GM21723 (cell line): ENCODE data around the gene AMPD1.
A peak's percentile ranks its signal among the peaks of the same experiment; 100 is the strongest.

Source experiments
- ATAC-seq: cut with Tn5 transposase; IDR thresholded peaks from one replicate; pipeline ENCODE4 v1.9.1; 2021; ENCODE audit warnings: mild to moderate bottlenecking, moderate library complexity; ENCODE audit not compliant: unreplicated experiment

The AMPD1 gene

GRCh38 chr1:114695430-114696058 is at the start of gene AMPD1:
Gene AMPD1 (minus strand): TSS chr1:114695546. CDS start chr1:114695471, 75 bp downstream.
- no peak for ATAC-seq

- ATAC-seq = no peak
Observed at GRCh38 chr1:114741963-114742746, 46.8 kb upstream of the AMPD1 start.

GRCh38 chr1:114740331-114740730 is 45.0 kb upstream of the AMPD1 start:
- no peak for ATAC-seq

- no peak for ATAC-seq
Observed at GRCh38 chr1:114737314-114737849, 42.0 kb upstream of the AMPD1 start.

GRCh38 chr1:114735479-114735878 is 40.1 kb upstream of the AMPD1 start:
- no peak for ATAC-seq

GRCh38 chr1:114729782-114730181 is 34.4 kb upstream of the AMPD1 start:
- ATAC-seq = no peak

GRCh38 chr1:114728553-114728952 is 33.2 kb upstream of the AMPD1 start:
- no peak for ATAC-seq

- ATAC-seq = no peak
Observed at GRCh38 chr1:114725230-114725629, 29.9 kb upstream of the AMPD1 start.

GRCh38 chr1:114723915-114724314 is 28.6 kb upstream of the AMPD1 start:
- ATAC-seq = no peak

GRCh38 chr1:114723457-114723856 is 28.1 kb upstream of the AMPD1 start:
- ATAC-seq = no peak

- no peak for ATAC-seq
Observed at GRCh38 chr1:114720492-114720891, 25.1 kb upstream of the AMPD1 start.

GRCh38 chr1:114719424-114719787 is 24.1 kb upstream of the AMPD1 start:
- no peak for ATAC-seq

- no peak for ATAC-seq
Observed at GRCh38 chr1:114718661-114719423, 23.5 kb upstream of the AMPD1 start.

GRCh38 chr1:114716304-114717170 is 21.2 kb upstream of the AMPD1 start, which contains the start of gene NRAS:
Gene NRAS (minus strand): TSS chr1:114716771. CDS start chr1:114716160, 611 bp downstream.
- ATAC-seq = peak; percentile 94

GRCh38 chr1:114715952-114716303 is 20.6 kb upstream of the AMPD1 start:
- no peak for ATAC-seq

- ATAC-seq = no peak
Observed at GRCh38 chr1:114712977-114713376, 17.6 kb upstream of the AMPD1 start.

- ATAC-seq = no peak
Observed at GRCh38 chr1:114710360-114710759, 15.0 kb upstream of the AMPD1 start.

- no peak for ATAC-seq
Observed at GRCh38 chr1:114707604-114708003, 12.3 kb upstream of the AMPD1 start.

GRCh38 chr1:114703242-114703641 is 7.9 kb upstream of the AMPD1 start:
- peak; percentile 67 for ATAC-seq

GRCh38 chr1:114702737-114703136 is 7.4 kb upstream of the AMPD1 start:
- peak; percentile 55 for ATAC-seq

- ATAC-seq = no peak
Observed at GRCh38 chr1:114701931-114702330, 6.6 kb upstream of the AMPD1 start.
